Spleen (tissue), 11 donors: ENCODE results near the gene NUMA1. TPM values are rescaled to one million over a fixed set of nuclear protein-coding genes. Genes with fewer than 3 reads are reported as not detected.

Source experiments
- DNase-seq: peaks from one replicate; pipeline ENCODE4 v3.0.0-alpha.2; 2020
- H3K27ac ChIP-seq, 8 donors: fragments of 200-600 bp; sonication (generic) in 7 of 8; 1 replicate in 4 of 8; 2 replicates in 4 of 8; pipeline versions ENCODE4 v1.5.0 to v1.8.0; 2016 to 2021; ENCODE audit warnings: inconsistent platforms in 4 of 8, mild to moderate bottlenecking in 4 of 8, moderate library complexity in 1 of 8
- H3K27me3 ChIP-seq, 7 donors: fragments of 200-600 bp; sonication (generic) in 6 of 7; replicated peaks in 1 of 7; 1 replicate in 4 of 7; 2 replicates in 3 of 7; pipeline versions ENCODE4 v1.5.0 to v1.8.0; 2016 to 2021; ENCODE audit warnings: inconsistent platforms in 3 of 7, mild to moderate bottlenecking in 1 of 7
- H3K36me3 ChIP-seq, 6 donors: fragments of 200-600 bp; sonication (generic) in 5 of 6; 1 replicate in 4 of 6; 2 replicates in 2 of 6; pipeline versions ENCODE4 v1.5.0 to v1.8.0; 2016 to 2021; ENCODE audit warnings: inconsistent platforms in 2 of 6
- H3K4me1 ChIP-seq, 6 donors: fragments of 200-600 bp; sonication (generic) in 5 of 6; 1 replicate in 3 of 6; 2 replicates in 3 of 6; pipeline versions ENCODE4 v1.5.0 to v1.8.0; 2016 to 2021; ENCODE audit warnings: inconsistent platforms in 3 of 6
- H3K4me3 ChIP-seq, 8 donors: fragments of 200-600 bp; sonication (generic) in 7 of 8; 1 replicate in 4 of 8; 2 replicates in 4 of 8; pipeline versions ENCODE4 v1.5.0 to v1.8.0; 2016 to 2021; ENCODE audit warnings: inconsistent platforms in 4 of 8, mild to moderate bottlenecking in 4 of 8, moderate library complexity in 2 of 8
- H3K9me3 ChIP-seq, 8 donors: fragments of 200-600 bp; sonication (generic) in 7 of 8; 1 replicate in 4 of 8; 2 replicates in 4 of 8; pipeline versions ENCODE4 v1.5.0 to v1.8.0; 2016 to 2021; ENCODE audit warnings: inconsistent platforms in 4 of 8
- CTCF ChIP-seq, 11 experiments: fragments of 200-600 bp in 7 of 11; fragments of 450-650 bp in 4 of 11; sonication (generic) in 4 of 11; IDR thresholded peaks in 8 of 11; conservative IDR thresholded peaks in 3 of 11; 1 replicate in 7 of 11; 2 replicates in 4 of 11; pipeline versions ENCODE4 v1.4.0 to v1.8.0; 2016 to 2021; ENCODE audit warnings: antibody characterized with exemption in 11 of 11, inconsistent platforms in 4 of 11, mild to moderate bottlenecking in 1 of 11
- POLR2A ChIP-seq, 3 donors: fragments of 450-650 bp; IDR thresholded peaks; one replicate each; pipeline ENCODE4 v1.5.1; 2017; ENCODE audit warnings: antibody characterized with exemption in 3 of 3, mild to moderate bottlenecking in 1 of 3
- POLR2AphosphoS5 ChIP-seq, 3 donors: sonication (generic); formaldehyde crosslinking; IDR thresholded peaks; one replicate each; pipeline ENCODE4 v1.5.1; 2017; ENCODE audit warnings: antibody characterized with exemption in 3 of 3
- WGBS, 5 donors: extraction: QIAGEN DNeasy Blood & Tissue Kit in 3 of 5; methylation state at CpG; one replicate each; pipeline versions ENCODE4 v1.1.5 to v1.1.7; 2013 to 2018; 5-methylcytosine and 5-hydroxymethylcytosine counted together
- intact Hi-C: fragments of 100-400 bp; cut with DNase I; formaldehyde crosslinking; loops from one replicate; pipeline ENCODE4 v1.15.0; 2023; ENCODE audit warnings: low total_unique reads
- polyA plus RNA-seq, 3 donors: library from polyadenylated mRNA; stranded (reverse); fragments of 200-250 nt; gene quantifications; one replicate each; pipeline ENCODE4 v1.2.1, GENCODE V29; 2013
- total RNA-seq, 7 donors: library from RNA; depleted of rRNA in 3 of 7; stranded (reverse); fragments of >200 nt in 3 of 7; fragmentation: NEBNext Ultra II Directional in 4 of 7; extraction: Animal tissue kit (Norgen Biotek cat#: 25700) in 4 of 7; gene quantifications; one replicate each; pipeline versions ENCODE4 v1.1.0 to v1.2.1, GENCODE V29; 2016 to 2021
- donor health status: healthy with polysubstance abuse.
- donor health status: DM: no; HTN: no; CAD: no; lungs with moderate emphysema.
- donor health status: DM: no; HTN: no; CAD: no.
- donor health status: Bipolar disorder and iron deficiency.
- donor health status: healthy.
- donor health status: DM: no; HTN: no; CAD: no.
- donor health status: DM: yes; HTN: yes; CAD: no.

NUMA1 gene
- total and polyA plus RNA-seq, 10 donors = 75.5 to 248 (median 185) TPM

DNA sequence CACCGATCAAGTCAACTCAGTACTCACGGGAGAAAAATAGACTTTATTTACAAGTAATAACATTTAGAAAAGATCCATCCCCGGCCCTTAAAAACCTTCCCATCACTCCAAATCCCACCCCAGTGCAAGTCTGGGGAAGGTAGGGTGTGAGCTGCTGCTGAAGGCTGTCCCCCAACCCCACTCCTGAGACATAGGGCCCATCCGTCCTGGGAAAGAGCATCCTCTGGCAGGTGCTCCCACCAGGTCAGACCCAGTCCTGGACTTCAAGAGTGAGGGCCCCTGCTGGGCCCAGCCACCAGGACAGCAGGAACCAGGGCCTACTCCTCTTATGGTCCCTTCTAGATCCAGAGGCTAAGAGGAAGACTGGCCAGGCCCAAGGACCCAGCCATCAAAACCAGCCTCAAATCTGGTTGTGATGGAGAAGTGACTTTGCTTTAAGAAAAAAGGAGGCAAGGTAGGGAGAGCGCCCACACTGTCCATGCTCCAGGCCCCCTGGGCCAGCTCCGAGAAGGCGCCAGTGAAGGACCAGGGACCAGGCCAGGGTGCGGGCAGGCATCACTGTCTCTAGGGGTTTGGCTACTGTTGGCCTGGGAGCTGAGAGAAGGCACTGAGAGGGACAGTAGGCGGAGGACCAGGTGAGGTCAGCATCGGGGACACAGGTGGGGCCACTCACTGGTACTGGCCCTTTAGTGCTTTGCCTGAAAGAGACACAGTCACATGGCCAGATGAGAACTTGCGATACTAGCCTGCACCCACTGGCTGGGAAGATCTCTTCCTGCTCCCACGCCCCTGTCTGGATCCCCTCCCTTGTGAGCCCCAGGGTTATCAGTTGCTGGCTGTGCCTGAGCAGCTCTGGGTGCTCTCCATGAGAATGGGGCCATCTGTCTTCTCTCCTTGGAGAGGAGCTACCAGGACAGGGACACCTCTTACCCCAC lies 77.2 kb downstream of the NUMA1 start:
- DNase-seq = no peak
- Histone ChIP-seq H3K9me3 (no peaks in the 10 kb centered on the region), H3K36me3 (peaks cover 10 to 85% (median 75%) of the 10 kb centered on the region in 6 donors), H3K4me1 (peaks cover 22 to 85% (median 55%) of the 10 kb centered on the region in 6 donors), H3K27me3 (no peaks in the 10 kb centered on the region), H3K27ac (peak overlapping the region in 2 of 8 donors; percentile 21 to 90), H3K4me3 (no peak overlapping the region)
- intact Hi-C loops = no loop called here
- 88 to 94% (median 92%) methylated on average over 10 to 12 of the region's 12 CpGs for WGBS, 5 donors
- TF ChIP-seq CTCF (IDR thresholded peaks at IDR 0.05 in 8 of 11, conservative IDR thresholded peaks at IDR 0.05 in 3 of 11) = no peak
- TF ChIP-seq POLR2AphosphoS5 (IDR thresholded peaks at IDR 0.05) = no peak
- TF ChIP-seq POLR2A (IDR thresholded peaks at IDR 0.05) = no peak

GRCh38 chr11:72001834-72002591 lies 78.3 kb downstream of the NUMA1 start:
- TF ChIP-seq POLR2AphosphoS5 (IDR thresholded peaks at IDR 0.05) (peak in 2 of 3 donors; percentile 29), CTCF (IDR thresholded peaks at IDR 0.05 in 8 of 11, conservative IDR thresholded peaks at IDR 0.05 in 3 of 11) (no peak), POLR2A (IDR thresholded peaks at IDR 0.05) (no peak)
- Histone ChIP-seq H3K36me3 (peaks cover 6 to 74% (median 64%) of the 10 kb centered on the region in 6 donors), H3K4me3 (no peak overlapping the region), H3K27me3 (no peaks in the 10 kb centered on the region), H3K9me3 (no peaks in the 10 kb centered on the region), H3K27ac (peak overlapping the region in 4 of 8 donors; percentile 17 to 90 (median 85)), H3K4me1 (peaks cover 24 to 93% (median 64%) of the 10 kb centered on the region in 6 donors)
- intact Hi-C loops = no loop called here
- 68 to 79% (median 74%) methylated on average over 10 of the region's 10 CpGs for whole genome bisulfite sequencing, 5 donors
- no peak for DNase-seq

- TF ChIP-seq POLR2A (IDR thresholded peaks at IDR 0.05) = no peak
- TF ChIP-seq CTCF (IDR thresholded peaks at IDR 0.05 in 8 of 11, conservative IDR thresholded peaks at IDR 0.05 in 3 of 11) = no peak
- TF ChIP-seq POLR2AphosphoS5 (IDR thresholded peaks at IDR 0.05) = peak; percentile 5 to 78 (median 54)
- Histone ChIP-seq H3K4me1 (peaks cover 24 to 98% (median 66%) of the 10 kb centered on the region in 6 donors), H3K27me3 (no peaks in the 10 kb centered on the region), H3K4me3 (no peak overlapping the region), H3K36me3 (peaks cover 5 to 70% (median 56%) of the 10 kb centered on the region in 6 donors), H3K27ac (peak overlapping the region in 5 of 8 donors; percentile 17 to 90 (median 86)), H3K9me3 (no peaks in the 10 kb centered on the region)
- WGBS, 5 donors = 77 to 87% (median 80%) methylated on average over 8 to 11 of the region's 11 CpGs
- no peak for DNase-seq
- intact Hi-C loops = no loop called here
These were observed 79.1 kb downstream of the NUMA1 start for GRCh38 chr11:72001285-72001684.
